ENCODE measurements around the gene VRK1.

- TF ChIP-seq POLR2AphosphoS5 (IDR thresholded peaks at IDR 0.05; ENCODE audit: borderline replicate concordance, low read depth, low read length) (no peak), EZH2 (IDR thresholded peaks at IDR 0.05) (no peak), FOXP2 (optimal IDR thresholded peaks at IDR 0.05; ENCODE audit: control extremely low read depth, extremely low read length, insufficient read depth) (no peak)
Measured at GRCh38 chr14:96827290-96827689, 30.1 kb downstream of the VRK1 start.

Data from SK-N-MC (cell line).